Naive thymus-derived CD8-positive, alpha-beta T cell (primary cell): Measurements from ENCODE around the gene TTPAL. TPM values are rescaled to one million over a fixed set of nuclear protein-coding genes. Genes with fewer than 3 reads are reported as not detected.
A peak's percentile ranks its signal among the peaks of the same experiment; 100 is the strongest.

Source experiments
- ATAC-seq, 2 donors: fragments of 150-1000 bp; cut with Tn5 transposase in 1 of 2; sonication (Bioruptor Pico), chemical (Tn5 transposase) in 1 of 2; 1 replicate in 1 of 2; 2 replicates in 1 of 2; pipeline ENCODE4 v1.10.0; 2021; ENCODE audit warnings: mild to moderate bottlenecking in 2 of 2, moderate library complexity in 2 of 2
- POLR2A ChIA-PET: fragments of 350-600 bp; sonication (Branson Sonifier 250); formaldehyde crosslinking; loops from one replicate; lab custom pipeline; 2021; ENCODE audit warnings: antibody characterized with exemption; lab: Charles Lee
- DNase-seq, 10 donors: peaks; one replicate each; pipeline versions ENCODE4 v3.0.0 to v3.0.0-alpha.2; 2020 to 2022
- H3K27ac Mint-ChIP-seq, 10 donors: one replicate each; pipeline ENCODE4 v1.8.0; 2020 to 2022; ENCODE audit warnings: mild to moderate bottlenecking in 10 of 10, mixed read lengths in 10 of 10, moderate library complexity in 4 of 10, inconsistent platforms in 1 of 10
- H3K27me3 Mint-ChIP-seq, 5 donors: one replicate each; pipeline ENCODE4 v1.8.0; 2021 to 2022; ENCODE audit warnings: mixed read lengths in 5 of 5
- H3K36me3 Mint-ChIP-seq, 3 donors: one replicate each; pipeline ENCODE4 v1.8.0; 2020 to 2022; ENCODE audit warnings: mixed read lengths in 3 of 3, mild to moderate bottlenecking in 2 of 3, inconsistent platforms in 1 of 3
- H3K4me1 Mint-ChIP-seq, 4 donors: one replicate each; pipeline ENCODE4 v1.8.0; 2021 to 2022; ENCODE audit warnings: mixed read lengths in 4 of 4
- H3K4me3 Mint-ChIP-seq, 10 donors: one replicate each; pipeline ENCODE4 v1.8.0; 2020 to 2022; ENCODE audit warnings: mild to moderate bottlenecking in 10 of 10, mixed read lengths in 10 of 10, moderate library complexity in 6 of 10, inconsistent platforms in 1 of 10
- H3K9me3 Mint-ChIP-seq, 9 donors: one replicate each; pipeline ENCODE4 v1.8.0; 2020 to 2022; ENCODE audit warnings: mixed read lengths in 9 of 9, mild to moderate bottlenecking in 3 of 9, inconsistent platforms in 1 of 9, moderate library complexity in 1 of 9
- polyA plus RNA-seq, 3 donors: library from polyadenylated mRNA; unstranded; fragments of 300-500 nt; fragmentation: Illumina TruSeq; gene quantifications; one replicate each; pipeline ENCODE4 v1.2.3, GENCODE V29; 2021
- total RNA-seq, 8 experiments: library from RNA in 2 of 8; stranded (reverse) in 2 of 8; gene quantifications; one replicate each; pipeline ENCODE4 v1.2.3 and lab custom pipeline; 2021 to 2026

TTPAL gene
- total and polyA plus RNA-seq, 5 experiments from 2014 or later = 10.5 to 19.3 (median 15.3) TPM

DNA sequence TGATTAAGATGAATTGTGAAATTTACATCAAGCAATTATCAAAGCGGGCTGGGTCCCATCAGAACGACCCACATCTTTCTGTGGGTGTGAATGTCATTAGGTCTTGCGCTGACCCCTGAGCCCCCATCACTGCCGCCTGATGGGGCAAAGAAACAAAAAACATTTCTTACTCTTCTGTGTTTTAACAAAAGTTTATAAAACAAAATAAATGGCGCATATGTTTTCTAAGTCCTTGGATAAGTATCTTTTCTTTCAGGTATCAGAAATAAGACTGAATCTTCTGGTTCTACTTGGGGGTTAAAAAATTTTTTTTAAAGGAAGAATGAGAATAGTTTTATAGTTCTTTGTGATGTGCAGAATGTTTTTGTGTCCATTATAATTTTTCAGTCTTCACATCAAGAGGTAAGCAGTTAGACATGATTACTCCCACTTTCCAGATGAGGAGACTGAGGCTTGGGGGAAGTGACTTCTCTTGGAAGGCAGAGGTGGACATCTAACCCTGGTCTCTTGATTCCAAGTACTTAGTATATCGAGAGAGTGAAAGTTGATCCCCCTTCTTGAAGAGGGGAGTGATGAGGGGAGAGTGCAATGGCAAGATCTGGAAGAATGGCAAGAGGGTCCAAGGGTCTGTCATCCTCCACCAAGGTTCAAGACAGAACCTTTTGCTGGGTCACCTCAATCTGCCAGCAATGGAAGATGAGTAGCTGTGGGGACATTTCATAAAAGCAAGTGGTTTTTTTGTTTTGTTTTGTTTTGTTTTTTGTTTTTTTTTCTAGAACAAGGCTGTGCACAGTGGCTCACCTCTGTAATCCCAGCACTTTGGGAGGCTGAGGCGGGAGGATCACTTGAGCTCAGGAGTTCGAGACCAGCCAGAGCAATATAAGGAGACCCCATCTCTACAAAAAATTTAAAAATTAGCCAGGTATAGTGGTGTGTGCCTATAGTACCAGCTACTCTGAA, 42.8 kb upstream of the TTPAL start:
- H3K27ac Mint-ChIP-seq = no peak overlapping the region
- POLR2A ChIA-PET = no interaction called here
- H3K36me3 Mint-ChIP-seq = no peaks in the 10 kb centered on the region
- H3K4me3 Mint-ChIP-seq = no peak overlapping the region
- no peaks in the 10 kb centered on the region for H3K9me3 Mint-ChIP-seq
- H3K4me1 Mint-ChIP-seq = no peaks in the 10 kb centered on the region
- ATAC-seq = no peak
- peaks cover 7 to 16% (median 9%) of the 10 kb centered on the region in 5 donors for H3K27me3 Mint-ChIP-seq
- DNase-seq = no peak

DNA sequence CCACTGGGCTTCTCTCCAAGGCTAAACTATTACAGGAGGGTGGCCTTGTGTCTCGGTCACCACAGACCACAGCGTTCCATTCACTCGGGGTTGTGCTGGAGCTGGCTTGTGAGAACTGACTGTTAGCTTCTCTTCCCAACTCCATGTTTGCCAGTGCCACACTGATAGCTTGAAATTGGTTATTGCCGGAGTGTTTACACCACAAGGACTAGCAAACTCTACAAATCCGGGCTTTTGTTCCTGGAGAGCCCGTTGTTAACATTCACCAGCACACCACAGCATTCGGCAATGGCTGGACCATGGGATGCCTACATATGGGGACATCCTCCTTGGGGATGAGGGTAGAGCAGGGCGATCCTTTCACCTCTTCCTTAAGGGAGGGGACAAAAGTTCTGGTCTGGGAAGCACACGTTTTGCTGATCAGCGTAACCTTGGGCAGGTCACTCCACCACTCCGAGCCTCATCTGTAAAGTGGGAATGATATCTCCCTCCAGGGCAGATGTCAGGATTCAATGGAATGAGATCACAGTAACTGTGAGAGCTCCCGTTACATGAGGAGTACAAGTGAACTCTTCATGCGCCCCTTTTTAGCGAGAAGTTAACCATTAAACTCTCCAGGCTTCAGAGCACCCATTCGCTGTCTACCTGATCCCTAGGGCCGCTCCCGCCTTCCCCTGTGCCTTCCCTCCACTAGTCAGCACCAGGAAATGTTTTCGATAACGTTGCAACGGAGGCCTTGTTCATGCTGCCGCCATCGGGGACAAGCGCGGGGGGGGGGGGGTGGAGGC, 41.7 kb upstream of the TTPAL start:
- no peak overlapping the region for H3K4me3 Mint-ChIP-seq
- no peaks in the 10 kb centered on the region for H3K9me3 Mint-ChIP-seq

DNA sequence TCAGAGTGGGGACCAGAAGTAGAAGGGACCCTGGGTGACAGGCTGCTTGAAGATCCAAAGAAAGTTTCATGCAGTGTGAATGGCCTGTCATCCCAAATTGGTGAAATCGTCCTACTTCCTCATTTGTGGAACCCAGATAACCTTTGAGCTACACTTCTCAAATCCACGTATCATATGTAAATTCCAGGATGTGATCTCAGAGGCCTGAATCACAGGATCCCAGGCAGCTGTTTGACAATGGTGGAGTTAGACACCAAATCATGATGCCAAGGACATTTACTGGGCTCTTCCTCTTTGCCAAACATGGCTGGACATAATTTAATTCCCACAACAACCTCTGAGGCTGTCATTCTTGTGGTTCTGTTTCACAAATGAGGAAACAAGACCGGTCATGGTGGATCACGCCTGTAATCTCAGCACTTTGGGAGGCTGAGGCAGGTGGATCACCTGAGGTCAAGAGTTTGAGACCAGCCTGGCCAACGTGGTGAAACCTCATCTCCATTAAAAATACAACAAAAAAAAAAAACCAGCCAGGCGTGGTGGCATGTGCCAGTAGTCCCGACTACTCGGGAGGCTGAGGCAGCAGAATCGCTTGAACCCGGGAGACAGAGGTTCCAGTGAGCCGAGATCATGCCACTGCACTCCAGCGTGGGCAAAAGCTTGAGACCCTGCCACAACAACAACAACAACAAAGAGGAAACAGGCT, 39.9 kb upstream of the TTPAL start:
- Mint-ChIP-seq H3K27ac (no peak overlapping the region), H3K27me3 (peaks cover 5 to 21% (median 9%) of the 10 kb centered on the region in 5 donors), H3K4me1 (no peaks in the 10 kb centered on the region), H3K36me3 (no peaks in the 10 kb centered on the region), H3K4me3 (no peak overlapping the region), H3K9me3 (no peaks in the 10 kb centered on the region)
- DNase-seq = no peak
- no peak for ATAC-seq
- POLR2A ChIA-PET = interaction anchor here (0.7 kb wide), 1 partner anchor 11 kb away, joined by 4 read pairs; no protein-coding TSS in a partner anchor

More for the DNA sequence above, 41.7 kb upstream of the TTPAL start:
- H3K27ac Mint-ChIP-seq = no peak overlapping the region
- POLR2A ChIA-PET = no interaction called here
- H3K36me3 Mint-ChIP-seq = no peaks in the 10 kb centered on the region
- peaks cover 7 to 16% (median 9%) of the 10 kb centered on the region in 5 donors for H3K27me3 Mint-ChIP-seq
- DNase-seq (no peak), ATAC-seq (no peak)
- no peaks in the 10 kb centered on the region for H3K4me1 Mint-ChIP-seq

DNA sequence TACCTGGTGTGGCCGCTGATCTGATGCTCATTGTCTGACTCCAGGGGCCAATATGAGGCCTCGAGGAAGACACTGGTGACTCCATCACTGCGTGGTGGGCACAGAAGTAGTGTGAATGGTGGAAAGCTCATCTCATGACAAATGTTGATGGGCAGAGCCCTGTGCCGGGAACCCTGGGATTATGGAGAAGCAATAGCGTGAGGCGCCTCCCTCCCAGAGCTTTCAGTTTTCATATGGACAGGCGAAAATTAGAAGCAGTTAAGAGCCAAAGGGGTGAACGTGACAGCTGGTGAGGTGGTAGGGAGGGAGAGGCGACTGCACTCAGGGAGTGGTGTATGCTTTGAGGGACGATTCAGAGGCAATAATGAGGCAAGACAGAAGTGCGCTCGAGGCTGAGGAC, 39.3 kb upstream of the TTPAL start:
- Mint-ChIP-seq H3K27ac (no peak overlapping the region), H3K9me3 (no peaks in the 10 kb centered on the region)
- POLR2A ChIA-PET = interaction anchor here (0.7 kb wide), 1 partner anchor 10 kb away, joined by 4 read pairs; no protein-coding TSS in a partner anchor

DNA sequence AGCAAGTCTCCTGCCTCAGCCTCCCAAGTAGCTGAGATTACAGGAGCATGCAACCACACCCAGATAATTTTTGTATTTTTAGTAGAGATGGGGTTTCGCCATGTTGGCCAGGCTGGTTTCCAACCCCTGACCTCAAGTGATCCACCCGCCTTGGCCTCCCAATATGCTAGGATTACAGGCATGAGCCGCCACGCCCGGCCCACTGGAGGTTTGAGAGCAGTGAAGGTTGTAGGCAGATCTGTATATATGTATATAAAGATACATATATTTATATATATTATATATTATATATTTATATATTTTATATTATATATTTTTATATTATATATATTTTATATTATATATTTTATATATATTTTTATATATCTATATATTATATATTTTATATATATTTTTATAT, 38.2 kb upstream of the TTPAL start:
- Mint-ChIP-seq H3K4me1 (no peaks in the 10 kb centered on the region), H3K9me3 (no peaks in the 10 kb centered on the region), H3K27ac (no peak overlapping the region), H3K4me3 (no peak overlapping the region), H3K27me3 (peaks cover 6 to 23% (median 11%) of the 10 kb centered on the region in 5 donors), H3K36me3 (no peaks in the 10 kb centered on the region)
- ATAC-seq (no peak), DNase-seq (no peak)
- POLR2A ChIA-PET = no interaction called here

More for the DNA sequence above, 39.3 kb upstream of the TTPAL start:
- Mint-ChIP-seq H3K36me3 (no peaks in the 10 kb centered on the region), H3K4me3 (no peak overlapping the region), H3K4me1 (no peaks in the 10 kb centered on the region), H3K27me3 (peaks cover 4 to 21% (median 11%) of the 10 kb centered on the region in 5 donors)
- ATAC-seq = no peak
- no peak for DNase-seq

DNA sequence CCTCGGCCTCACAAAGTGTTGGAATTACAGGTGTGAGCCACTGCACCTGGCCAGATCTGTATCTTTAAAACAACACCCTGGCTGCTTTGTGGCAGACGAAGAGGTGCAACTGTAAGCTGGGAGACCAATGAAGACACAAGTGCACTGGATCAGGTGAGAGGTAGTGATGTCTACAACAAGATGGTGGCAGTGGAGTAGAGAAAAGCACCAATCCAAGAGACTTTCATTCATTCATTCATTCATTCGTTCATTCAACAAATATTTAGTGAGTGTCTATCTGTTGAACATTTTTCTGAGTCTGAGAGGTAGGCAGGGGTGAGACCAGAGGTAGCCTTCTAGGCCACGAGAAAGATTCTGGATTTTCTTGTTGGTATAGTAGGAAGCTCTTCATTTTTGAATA, 36.9 kb upstream of the TTPAL start:
- Mint-ChIP-seq H3K4me1 (no peaks in the 10 kb centered on the region), H3K9me3 (no peaks in the 10 kb centered on the region), H3K4me3 (no peak overlapping the region), H3K36me3 (no peaks in the 10 kb centered on the region), H3K27ac (no peak overlapping the region), H3K27me3 (peaks cover 1 to 17% (median 11%) of the 10 kb centered on the region in 5 donors)
- POLR2A ChIA-PET = no interaction called here
- DNase-seq = no peak
- no peak for ATAC-seq

DNA sequence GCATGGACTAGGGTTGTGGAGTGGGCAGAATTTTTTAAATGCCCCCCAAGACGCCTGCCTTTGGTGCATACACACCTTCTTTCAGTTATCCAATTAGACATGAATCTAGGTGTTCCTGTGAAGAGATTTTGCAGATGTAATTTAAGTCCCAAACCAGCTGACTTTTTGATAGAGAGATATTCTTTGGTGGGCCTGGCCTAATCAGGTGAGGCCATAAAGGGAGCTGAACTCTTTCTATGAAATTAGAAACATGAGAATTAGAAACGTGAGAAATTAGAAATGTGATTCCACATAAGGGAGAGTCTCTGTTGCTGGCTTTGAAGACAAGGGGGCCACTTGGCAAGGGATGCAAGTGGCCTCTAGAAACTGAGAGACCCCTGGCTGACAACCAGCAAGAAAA, 36.4 kb upstream of the TTPAL start:
- no peak for DNase-seq
- ATAC-seq = no peak
- Mint-ChIP-seq H3K27ac (no peak overlapping the region), H3K4me1 (no peaks in the 10 kb centered on the region), H3K27me3 (peaks cover 1 to 17% (median 11%) of the 10 kb centered on the region in 5 donors), H3K9me3 (no peaks in the 10 kb centered on the region), H3K36me3 (no peaks in the 10 kb centered on the region), H3K4me3 (no peak overlapping the region)
- POLR2A ChIA-PET = no interaction called here

DNA sequence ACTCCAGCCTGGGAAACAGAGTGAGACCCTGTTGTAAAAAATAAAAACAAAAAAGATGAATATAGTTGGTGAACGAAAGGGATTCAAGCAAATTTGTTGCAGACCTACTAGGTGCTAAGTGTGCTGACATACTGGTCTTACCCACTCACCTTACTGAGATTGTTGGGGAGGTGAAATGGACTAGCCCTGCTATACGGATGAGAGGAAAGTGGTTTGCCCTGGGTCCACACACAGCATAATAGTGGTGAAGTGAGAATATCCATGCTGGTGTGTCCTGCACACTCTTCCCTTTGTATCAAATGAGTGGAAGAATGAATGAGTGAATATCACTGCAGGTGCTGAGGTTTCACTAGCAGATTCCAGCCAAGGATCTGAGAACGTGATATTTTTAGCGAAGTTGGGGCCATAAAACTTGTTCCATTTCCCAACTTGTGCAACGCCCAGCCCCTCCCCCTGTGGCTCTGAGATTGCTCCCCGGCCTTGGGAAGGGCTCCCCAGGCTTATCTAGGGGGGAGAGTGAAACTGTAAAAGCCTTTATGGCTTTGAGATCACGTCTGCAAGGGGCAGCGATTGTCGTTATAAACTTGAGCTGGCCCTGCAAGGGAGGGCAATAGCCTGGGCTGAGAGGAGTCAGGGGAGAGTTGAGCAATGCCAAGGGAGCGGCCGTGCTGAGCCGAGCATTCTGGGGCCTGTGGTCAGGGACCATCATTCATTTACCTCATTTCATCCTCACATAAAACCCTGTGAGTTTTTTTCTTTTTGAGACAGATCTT, 33.2 kb upstream of the TTPAL start:
- POLR2A ChIA-PET = no interaction called here
- H3K4me3 Mint-ChIP-seq = no peak overlapping the region
- ATAC-seq = no peak
- peaks cover 0 to 2% (median 0%) of the 10 kb centered on the region in 4 donors for H3K4me1 Mint-ChIP-seq
- H3K27me3 Mint-ChIP-seq = peaks cover 2 to 17% (median 11%) of the 10 kb centered on the region in 5 donors
- H3K9me3 Mint-ChIP-seq = no peaks in the 10 kb centered on the region
- no peaks in the 10 kb centered on the region for H3K36me3 Mint-ChIP-seq
- no peak for DNase-seq
- peak overlapping the region in 2 of 10 donors; percentile 34 to 49 for H3K27ac Mint-ChIP-seq

DNA sequence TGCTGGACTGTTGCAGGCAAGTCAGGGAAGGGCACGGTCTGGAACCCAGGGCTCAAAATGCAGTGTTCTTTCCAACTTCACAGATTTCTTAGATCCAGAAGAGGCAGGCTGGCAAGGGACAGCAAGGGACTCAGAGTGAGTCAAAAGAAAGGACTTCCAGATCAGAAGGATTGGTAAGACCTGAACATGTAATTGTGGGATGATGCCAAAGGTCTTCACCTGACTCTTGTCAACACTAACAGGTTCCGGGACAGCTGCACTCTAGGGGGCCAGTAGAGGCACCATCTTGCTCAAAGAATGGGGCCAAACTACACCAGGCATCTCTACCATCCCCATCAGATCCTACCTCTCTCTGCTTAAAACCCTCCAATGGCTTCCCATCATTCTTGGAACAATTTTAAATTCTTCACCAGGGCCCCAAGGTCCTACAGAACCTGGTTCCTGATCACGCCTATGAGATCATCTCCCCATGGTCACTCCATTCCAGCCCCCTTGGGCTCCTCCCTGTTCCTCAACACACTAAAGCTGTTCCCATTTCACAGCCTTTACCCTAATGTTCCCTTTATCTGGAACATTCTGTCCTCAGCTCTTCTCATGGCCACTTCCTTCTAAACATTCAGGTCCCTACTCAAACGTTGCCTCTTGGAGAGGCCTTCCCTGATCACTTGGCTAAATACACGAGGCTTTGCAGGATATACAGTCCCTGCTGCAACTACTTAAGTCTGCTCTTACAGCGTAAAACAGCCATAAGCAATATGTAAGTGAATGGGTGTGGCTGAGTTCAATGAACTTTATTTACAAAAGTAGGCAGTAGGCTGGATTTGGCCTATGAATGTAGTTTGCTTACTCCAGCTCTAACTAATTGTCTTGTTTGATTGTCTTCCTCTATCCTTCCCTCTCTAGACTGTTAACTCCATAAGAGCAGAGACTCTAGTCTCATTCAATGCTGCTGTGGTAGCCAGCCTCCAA, 29.6 kb upstream of the TTPAL start:
- H3K9me3 Mint-ChIP-seq = no peaks in the 10 kb centered on the region
- DNase-seq = no peak
- H3K4me3 Mint-ChIP-seq = no peak overlapping the region
- peak overlapping the region in 1 of 10 donors; percentile 34 for H3K27ac Mint-ChIP-seq
- POLR2A ChIA-PET = interaction anchor here (0.6 kb wide), 1 partner anchor 10 kb away, joined by 4 read pairs; no protein-coding TSS in a partner anchor
- H3K36me3 Mint-ChIP-seq = no peaks in the 10 kb centered on the region
- peaks cover 2 to 14% (median 4%) of the 10 kb centered on the region in 5 donors for H3K27me3 Mint-ChIP-seq
- peaks cover 0 to 2% (median 0%) of the 10 kb centered on the region in 4 donors for H3K4me1 Mint-ChIP-seq
- ATAC-seq = no peak

DNA sequence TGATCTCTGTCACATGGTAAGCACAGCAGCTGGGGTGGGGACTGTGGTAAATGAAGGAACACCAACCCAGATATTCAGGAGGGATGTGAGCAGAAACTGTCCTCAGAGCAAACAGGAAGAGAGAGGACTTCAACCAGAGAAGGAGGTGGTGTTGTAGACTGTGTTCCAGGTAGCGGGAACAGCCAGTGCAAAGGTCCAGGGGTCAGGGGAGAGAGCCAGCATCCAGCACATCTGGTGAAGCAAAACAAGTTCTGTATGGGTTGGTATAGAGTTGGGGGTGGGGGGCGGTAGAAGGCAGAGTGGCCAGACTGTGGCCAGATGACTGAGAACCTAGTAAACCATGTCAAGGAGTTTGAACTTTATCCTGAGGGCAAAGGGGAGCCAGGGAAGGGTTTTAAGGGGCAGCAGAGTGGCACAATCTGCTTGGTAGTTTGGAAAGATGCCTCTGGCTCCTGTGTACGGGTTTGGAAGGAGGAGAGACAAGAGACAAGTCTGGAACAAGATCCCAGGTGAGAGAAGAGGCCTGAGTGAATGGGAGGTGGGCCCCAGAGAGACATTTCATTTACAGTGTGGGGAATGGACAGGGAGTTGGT, 27.8 kb upstream of the TTPAL start:
- Mint-ChIP-seq H3K36me3 (no peaks in the 10 kb centered on the region), H3K4me3 (no peak overlapping the region), H3K27me3 (peaks cover 0 to 6% (median 3%) of the 10 kb centered on the region in 5 donors), H3K27ac (peak overlapping the region in 2 of 10 donors; percentile 68 to 74), H3K9me3 (no peaks in the 10 kb centered on the region), H3K4me1 (peaks cover 0 to 2% (median 0%) of the 10 kb centered on the region in 4 donors)
- no peak for DNase-seq
- no peak for ATAC-seq
- POLR2A ChIA-PET = no interaction called here
